MV-4-11 (cell line): Measurements from ENCODE around the gene ARFGAP3.

ENCODE experiments used
- DNase-seq: peaks from one replicate; lab custom pipeline; 2025; lab: John Stamatoyannopoulos, UW

ARFGAP3 gene

GRCh38 chr22:42856865-42857704, at the start of gene ARFGAP3:
Gene ARFGAP3 (minus strand): TSS chr22:42857273. CDS start chr22:42857182, 91 bp downstream.
- peak; percentile 87 for DNase-seq

GRCh38 chr22:42905702-42906183, 48.7 kb upstream of the ARFGAP3 start:
- no peak for DNase-seq

- DNase-seq = no peak
Measured at GRCh38 chr22:42905217-42905616, 48.1 kb upstream of the ARFGAP3 start.

- DNase-seq = no peak
Measured at GRCh38 chr22:42904050-42904449, 47.0 kb upstream of the ARFGAP3 start.

GRCh38 chr22:42902875-42903510, 45.9 kb upstream of the ARFGAP3 start:
- no peak for DNase-seq

- DNase-seq = peak; percentile 40
Measured at GRCh38 chr22:42901790-42902508, 44.9 kb upstream of the ARFGAP3 start.

- DNase-seq = no peak
Measured at GRCh38 chr22:42897960-42898359, 40.9 kb upstream of the ARFGAP3 start.

- DNase-seq = no peak
Measured at GRCh38 chr22:42895541-42895981, 38.5 kb upstream of the ARFGAP3 start.

- DNase-seq = peak; percentile 95
Measured at GRCh38 chr22:42895087-42895486, 38.0 kb upstream of the ARFGAP3 start.

- no peak for DNase-seq
Measured at GRCh38 chr22:42893371-42894150, 36.5 kb upstream of the ARFGAP3 start.

- peak; percentile 9 for DNase-seq
Measured at GRCh38 chr22:42892571-42893316, 35.7 kb upstream of the ARFGAP3 start.

- DNase-seq = no peak
Measured at GRCh38 chr22:42892156-42892555, 35.1 kb upstream of the ARFGAP3 start.

- DNase-seq = no peak
Measured at GRCh38 chr22:42891696-42892095, 34.6 kb upstream of the ARFGAP3 start.

GRCh38 chr22:42891008-42891407, 33.9 kb upstream of the ARFGAP3 start:
- no peak for DNase-seq

- peak; percentile 99 for DNase-seq
Measured at GRCh38 chr22:42889304-42889703, 32.2 kb upstream of the ARFGAP3 start.

GRCh38 chr22:42887523-42888507, 30.7 kb upstream of the ARFGAP3 start:
- no peak for DNase-seq

- no peak for DNase-seq
Measured at GRCh38 chr22:42887120-42887519, 30.0 kb upstream of the ARFGAP3 start.

GRCh38 chr22:42885446-42885845, 28.4 kb upstream of the ARFGAP3 start:
- DNase-seq = no peak

GRCh38 chr22:42884616-42885375, 27.7 kb upstream of the ARFGAP3 start:
- no peak for DNase-seq
